Measurements from ENCODE around the gene XRN2.
"Not testable (repeated sequence)": the region's sequence is repeated elsewhere in the genome, so short reads cannot be mapped to it uniquely, and the experiment has no call there.

The XRN2 gene

GRCh38 chr20:21355981-21356380, 52.9 kb downstream of the XRN2 start:
- no peak for DNase-seq

- DNase-seq, result no peak
Observed at GRCh38 chr20:21356386-21356785, 53.3 kb downstream of the XRN2 start.

GRCh38 chr20:21357844-21358243, 54.7 kb downstream of the XRN2 start:
- no peak for DNase-seq

- DNase-seq, result no peak
Observed at GRCh38 chr20:21358737-21359136, 55.6 kb downstream of the XRN2 start.

- no peak for DNase-seq
Observed at GRCh38 chr20:21360705-21361104, 57.6 kb downstream of the XRN2 start.

GRCh38 chr20:21361266-21361665, 58.1 kb downstream of the XRN2 start:
- peak in 1 of 2 donors; percentile 19 for DNase-seq

- DNase-seq, result no peak
Observed at GRCh38 chr20:21364413-21364812, 61.3 kb downstream of the XRN2 start.

GRCh38 chr20:21365771-21366170, 62.6 kb downstream of the XRN2 start:
- DNase-seq, result no peak

GRCh38 chr20:21366273-21366672, 63.1 kb downstream of the XRN2 start:
- DNase-seq, result not testable (repeated sequence)

- DNase-seq, result no peak
Observed at GRCh38 chr20:21368791-21369190, 65.7 kb downstream of the XRN2 start.

- no peak for DNase-seq
Observed at GRCh38 chr20:21371193-21371592, 68.1 kb downstream of the XRN2 start.

- no peak for DNase-seq
Observed at GRCh38 chr20:21372016-21372415, 68.9 kb downstream of the XRN2 start.

- no peak for DNase-seq
Observed at GRCh38 chr20:21373436-21373835, 70.3 kb downstream of the XRN2 start.

GRCh38 chr20:21376626-21377025, 73.5 kb downstream of the XRN2 start:
- no peak for DNase-seq

- no peak for DNase-seq
Observed at GRCh38 chr20:21377701-21378100, 74.6 kb downstream of the XRN2 start.

GRCh38 chr20:21378259-21378658, 75.1 kb downstream of the XRN2 start:
- DNase-seq, result no peak

- no peak for DNase-seq
Observed at GRCh38 chr20:21380711-21381110, 77.6 kb downstream of the XRN2 start.

GRCh38 chr20:21381619-21382018, 78.5 kb downstream of the XRN2 start:
- no peak for DNase-seq

- no peak for DNase-seq
Observed at GRCh38 chr20:21384308-21384892, 81.3 kb downstream of the XRN2 start.

- DNase-seq, result no peak
Observed at GRCh38 chr20:21386111-21386510, 83.0 kb downstream of the XRN2 start.

GRCh38 chr20:21387528-21387927, 84.4 kb downstream of the XRN2 start:
- DNase-seq, result no peak

GRCh38 chr20:21388566-21388965, 85.4 kb downstream of the XRN2 start:
- no peak for DNase-seq

GRCh38 chr20:21389368-21389767, 86.2 kb downstream of the XRN2 start:
- no peak for DNase-seq

- no peak for DNase-seq
Observed at GRCh38 chr20:21390768-21391167, 87.6 kb downstream of the XRN2 start.

GRCh38 chr20:21391185-21391971, 88.2 kb downstream of the XRN2 start:
- DNase-seq, result no peak

Data from bone marrow (tissue), 2 donors.